GM19438 (cell line): ENCODE data around the gene CYB5RL.
A peak's percentile ranks its signal among the peaks of the same experiment; 100 is the strongest.
"Not testable (repeated sequence)": the region's sequence is repeated elsewhere in the genome, so short reads cannot be mapped to it uniquely, and the experiment has no call there.

Experiments
- ATAC-seq: cut with Tn5 transposase; IDR thresholded peaks from one replicate; pipeline ENCODE4 v1.9.1; 2021; ENCODE audit warnings: low read depth; ENCODE audit not compliant: unreplicated experiment

CYB5RL gene

GRCh38 chr1:54199765-54200518 lies at the start of gene CYB5RL, which contains the start of gene MRPL37:
Gene CYB5RL (minus strand): TSS chr1:54200030. CDS start chr1:54195616, 4,414 bp downstream.
Gene MRPL37 (plus strand): TSS chr1:54200167. CDS start chr1:54200244, 77 bp downstream.
- ATAC-seq = peak; percentile 99

GRCh38 chr1:54248966-54249365 lies 49.1 kb upstream of the CYB5RL start:
- ATAC-seq = no peak

GRCh38 chr1:54247863-54248515 lies 48.2 kb upstream of the CYB5RL start:
- no peak for ATAC-seq

GRCh38 chr1:54246116-54246721 lies 46.4 kb upstream of the CYB5RL start:
- no peak for ATAC-seq

- ATAC-seq = no peak
These were observed 45.7 kb upstream of the CYB5RL start for GRCh38 chr1:54245501-54245900.

- no peak for ATAC-seq
These were observed 44.8 kb upstream of the CYB5RL start for GRCh38 chr1:54244655-54245054.

- ATAC-seq = no peak
These were observed 43.2 kb upstream of the CYB5RL start for GRCh38 chr1:54243022-54243421.

- no peak for ATAC-seq
These were observed 41.5 kb upstream of the CYB5RL start for GRCh38 chr1:54241364-54241763.

- no peak for ATAC-seq
These were observed 41.0 kb upstream of the CYB5RL start for GRCh38 chr1:54240741-54241335.

- no peak for ATAC-seq
These were observed 39.8 kb upstream of the CYB5RL start for GRCh38 chr1:54239631-54240031.

GRCh38 chr1:54239035-54239383 lies 39.2 kb upstream of the CYB5RL start:
- no peak for ATAC-seq

GRCh38 chr1:54238353-54239034 lies 38.7 kb upstream of the CYB5RL start:
- no peak for ATAC-seq

- ATAC-seq = no peak
These were observed 37.8 kb upstream of the CYB5RL start for GRCh38 chr1:54237586-54237985.

GRCh38 chr1:54234284-54234683 lies 34.5 kb upstream of the CYB5RL start:
- no peak for ATAC-seq

GRCh38 chr1:54233196-54233595 lies 33.4 kb upstream of the CYB5RL start:
- not testable (repeated sequence) for ATAC-seq

- no peak for ATAC-seq
These were observed 30.9 kb upstream of the CYB5RL start for GRCh38 chr1:54230507-54231339.

GRCh38 chr1:54229281-54229891 lies 29.6 kb upstream of the CYB5RL start:
- ATAC-seq = no peak

GRCh38 chr1:54228638-54229079 lies 28.8 kb upstream of the CYB5RL start:
- no peak for ATAC-seq

- ATAC-seq = no peak
These were observed 28.1 kb upstream of the CYB5RL start for GRCh38 chr1:54227891-54228310.
